K562 (cell line): ENCODE data around the gene CETN2. TPM values are rescaled to one million over a fixed set of nuclear protein-coding genes. Genes with fewer than 3 reads are reported as not detected.

ENCODE experiments used
- ATAC-seq: fragments of 200-7000 bp; cut with Tn5 transposase; 3 replicates; pipeline ENCODE4 v1.9.1; 2020; ENCODE audit warnings: moderate library complexity
- BruUV-seq: library from RNA; stranded (reverse); fragments of 400-500 nt; replicated peaks from 2 replicates; lab custom pipeline; 2021; lab: Mats Ljungman, UMichigan
- CTCF ChIA-PET: fragments of 300-600 bp; formaldehyde crosslinking; extraction: SDS; loops from one replicate; lab custom pipeline; 2021; ENCODE audit warnings: low intra/inter-chr PET ratio; lab: Yijun Ruan, JAX
- POLR2A ChIA-PET: fragments of 300-600, 350-650 bp; sonication (Branson Sonifier 250); formaldehyde crosslinking; extraction: SDS; loops from one replicate; lab custom pipeline; 2021; ENCODE audit warnings: antibody characterized with exemption, inconsistent platforms; lab: Yijun Ruan, JAX
- DNase-seq, 4 experiments: peaks; one replicate each; pipeline versions ENCODE4 v3.0.0 to v3.0.0-alpha.2; 2011 to 2018; ENCODE audit warnings: low spot score in 3 of 4, mixed read lengths in 3 of 4; ENCODE audit errors: extremely low read depth in 1 of 4
- FAIRE-seq: peaks from 2 replicates; lab custom pipeline; 2011; peaks lifted over from hg19 to GRCh38; lab: Jason Lieb, UNC
- H2AFZ ChIP-seq: 2 replicates; pipeline ENCODE4 v1.6.0; 2011; ENCODE audit warnings: low read depth, low read length, control low read depth, inconsistent platforms
- H3K27ac ChIP-seq: fragments of 200-600 bp; 3 replicates; pipeline ENCODE4 v1.8.0; 2011; ENCODE audit warnings: low read depth, mild to moderate bottlenecking, control low read depth, inconsistent platforms, low read length, moderate library complexity, mixed read lengths; ENCODE audit errors: extremely low read depth
- H3K27me3 ChIP-seq, 2 experiments: fragments of 300-600 bp in 1 of 2; 2 replicates in 1 of 2; 3 replicates in 1 of 2; pipeline versions ENCODE4 v1.6.0 to v1.8.0; 2011; ENCODE audit warnings: inconsistent platforms in 2 of 2, low read length in 2 of 2, mild to moderate bottlenecking in 1 of 2, mixed read lengths in 1 of 2, moderate library complexity in 1 of 2; ENCODE audit not compliant: control insufficient read depth in 2 of 2, insufficient read depth in 2 of 2
- H3K36me3 ChIP-seq: fragments of 300-600 bp; 3 replicates; pipeline ENCODE4 v1.8.0; 2011; ENCODE audit warnings: mild to moderate bottlenecking, low read length, inconsistent platforms; ENCODE audit not compliant: control insufficient read depth, insufficient read depth
- H3K4me1 ChIP-seq, 2 experiments: fragments of 200-600 bp in 1 of 2; replicated peaks in 1 of 2; 2 replicates in 1 of 2; 3 replicates in 1 of 2; pipeline versions ENCODE4 v1.5.1 to v1.8.0; 2011; ENCODE audit warnings: inconsistent platforms in 2 of 2, low read length in 2 of 2, mild to moderate bottlenecking in 1 of 2, mixed read lengths in 1 of 2, moderate library complexity in 1 of 2; ENCODE audit not compliant: control insufficient read depth in 2 of 2, insufficient read depth in 2 of 2
- H3K4me2 ChIP-seq: 2 replicates; pipeline ENCODE4 v1.6.1; 2011; ENCODE audit warnings: low read length, control low read depth, inconsistent platforms, mixed read lengths; ENCODE audit not compliant: insufficient read depth
- H3K4me3 ChIP-seq: fragments of 200-600 bp; sonication (generic), shearing (Covaris generic); 2 replicates; pipeline ENCODE4 v1.5.1; 2016; ENCODE audit warnings: control low read depth, inconsistent platforms
- H3K79me2 ChIP-seq: fragments of 200-600 bp; 3 replicates; pipeline ENCODE4 v1.8.0; 2011; ENCODE audit warnings: low read length, inconsistent platforms; ENCODE audit not compliant: control insufficient read depth, insufficient read depth
- H3K9ac ChIP-seq, 2 experiments: 2 replicates each; pipeline versions ENCODE4 v1.6.0 to v1.6.1; 2011; ENCODE audit warnings: low read depth in 2 of 2, low read length in 2 of 2, control low read depth in 1 of 2, inconsistent platforms in 1 of 2, mild to moderate bottlenecking in 1 of 2, mixed read lengths in 1 of 2; ENCODE audit not compliant: insufficient read depth in 1 of 2
- H3K9me1 ChIP-seq: one replicate; pipeline ENCODE4 v1.6.0; 2011; ENCODE audit warnings: inconsistent platforms, mild to moderate bottlenecking, low read length, moderate library complexity; ENCODE audit not compliant: control insufficient read depth, insufficient read depth
- H3K9me3 ChIP-seq: replicated peaks from 2 replicates; pipeline ENCODE4 v1.5.1; 2011; ENCODE audit warnings: low read depth, low read length, inconsistent platforms; ENCODE audit not compliant: control insufficient read depth, insufficient read depth
- H4K20me1 ChIP-seq: replicated peaks from 2 replicates; pipeline ENCODE4 v1.6.1; 2011; ENCODE audit warnings: low read length, inconsistent platforms, mixed read lengths; ENCODE audit not compliant: control insufficient read depth, insufficient read depth
- CBFB ChIP-seq: sonication (generic); formaldehyde crosslinking; IDR thresholded peaks from 2 replicates; pipeline ENCODE4 v1.4.0; 2020; ENCODE audit warnings: mild to moderate bottlenecking, missing genetic modification reagents
- CHD1 ChIP-seq: fragments of 200-600 bp; sonication (generic); IDR thresholded peaks from one replicate; pipeline ENCODE4 v1.6.1; 2012; ENCODE audit warnings: mild to moderate bottlenecking, moderate library complexity, low read length, inconsistent platforms
- ELF1 ChIP-seq: fragments of 200-800 bp; sonication (Bioruptor generic); IDR thresholded peaks from 2 replicates; pipeline ENCODE4 v1.6.1; 2016; ENCODE audit warnings: missing genetic modification characterization, missing compliant biosample characterization
- FOS ChIP-seq: IDR thresholded peaks from 3 replicates; pipeline ENCODE4 v1.6.1; 2011; ENCODE audit not compliant: insufficient read length; ENCODE audit errors: extremely low read depth
- GTF2E2 ChIP-seq: fragments of 200-800 bp; sonication (Bioruptor generic); IDR thresholded peaks from 2 replicates; pipeline ENCODE4 v1.6.1; 2016; ENCODE audit warnings: missing genetic modification characterization, missing compliant biosample characterization
- NCOA6 ChIP-seq: fragments of 450-650 bp; IDR thresholded peaks from 2 replicates; pipeline ENCODE4 v1.6.1; 2017; ENCODE audit warnings: mild to moderate bottlenecking
- PML ChIP-seq: IDR thresholded peaks from 2 replicates; pipeline ENCODE4 v1.6.1; 2012; ENCODE audit warnings: low read length, inconsistent platforms
- RAD21 ChIP-seq, 2 experiments: fragments of 250-450 bp in 1 of 2; fragments of 450-650 bp in 1 of 2; sonication (Bioruptor Pico) in 1 of 2; formaldehyde crosslinking in 1 of 2; IDR thresholded peaks in 1 of 2; conservative IDR thresholded peaks in 1 of 2; 2 replicates each; pipeline versions ENCODE4 v1.4.0 to v1.8.0; 2020 to 2022; ENCODE audit warnings: mild to moderate bottlenecking in 2 of 2, moderate library complexity in 1 of 2
- WGBS: fragments of 100-300 bp; shearing (Covaris generic); methylation state at CpG from one replicate; pipeline ENCODE4 v1.1.6; 2016; ENCODE audit warnings: low coverage, mixed read lengths; ENCODE audit not compliant: insufficient coverage; ENCODE audit errors: missing lambda C conversion rate; 5-methylcytosine and 5-hydroxymethylcytosine counted together
- in situ Hi-C: fragments of 300-500 bp; cut with MboI; formaldehyde crosslinking; loops from 4 replicates; pipeline ENCODE4 v1.15.0; 2018; ENCODE audit warnings: inconsistent platforms, mixed read lengths
- intact Hi-C: fragments of 100-400 bp; cut with micrococcal nuclease; formaldehyde crosslinking; loops from 2 replicates; pipeline ENCODE4 v1.14.2; 2022
- polyA plus RNA-seq, 8 experiments: library from polyadenylated mRNA; depleted of rRNA in 4 of 8; stranded (reverse) in 5 of 8; unstranded in 3 of 8; fragments of >200 nt; fragmentation: Nextera tagmentation in 2 of 8; fragmentation: Illumina TruSeq in 1 of 8; extraction: Ambion mirVana in 2 of 8; extraction: Trizol in 1 of 8; gene quantifications; 2 replicates each; pipeline versions ENCODE4 v1.2.1 to v1.2.3, GENCODE V29; 2011 to 2014; ENCODE audit warnings: inconsistent platforms in 1 of 8, missing spikeins in 1 of 8
- total RNA-seq, 7 experiments: library from RNA; depleted of rRNA in 6 of 7; stranded (reverse); fragments of >200 nt in 6 of 7; fragmentation: Illumina TruSeq in 2 of 7; extraction: Trizol in 2 of 7; gene quantifications; 2 replicates each; pipeline versions ENCODE4 v1.2.1 to v1.2.3, GENCODE V29; 2011 to 2021; ENCODE audit warnings: low replicate concordance in 1 of 7
- TF ChIP-seq, protein P1 (sequence below): sonication (generic); formaldehyde crosslinking; IDR thresholded peaks from 2 replicates; pipeline ENCODE4 v1.5.0; 2020; ENCODE audit warnings: missing genetic modification reagents
- TF ChIP-seq, protein P2 (sequence below): fragments of 200-800 bp; sonication (Bioruptor generic); IDR thresholded peaks from 2 replicates; pipeline ENCODE4 v1.6.1; 2016; ENCODE audit warnings: missing genetic modification characterization, missing compliant biosample characterization
- TF ChIP-seq, protein P3 (sequence below): fragments of 250-450 bp; sonication (Bioruptor Pico); IDR thresholded peaks from 2 replicates; pipeline ENCODE4 v1.8.0; 2022; ENCODE audit warnings: inconsistent platforms, mild to moderate bottlenecking, moderate library complexity, borderline replicate concordance
- TF ChIP-seq, protein P4 (sequence below): fragments of 450-650 bp; IDR thresholded peaks from 2 replicates; pipeline ENCODE4 v1.6.1; 2016; ENCODE audit warnings: mild to moderate bottlenecking

Gene CETN2
- total and polyA plus RNA-seq, 9 of the 15 experiments (the other 6 are each of a cell fraction or from before 2014, with no cell fraction given), result 16.7 to 37.1 (median 27.6) TPM

DNA sequence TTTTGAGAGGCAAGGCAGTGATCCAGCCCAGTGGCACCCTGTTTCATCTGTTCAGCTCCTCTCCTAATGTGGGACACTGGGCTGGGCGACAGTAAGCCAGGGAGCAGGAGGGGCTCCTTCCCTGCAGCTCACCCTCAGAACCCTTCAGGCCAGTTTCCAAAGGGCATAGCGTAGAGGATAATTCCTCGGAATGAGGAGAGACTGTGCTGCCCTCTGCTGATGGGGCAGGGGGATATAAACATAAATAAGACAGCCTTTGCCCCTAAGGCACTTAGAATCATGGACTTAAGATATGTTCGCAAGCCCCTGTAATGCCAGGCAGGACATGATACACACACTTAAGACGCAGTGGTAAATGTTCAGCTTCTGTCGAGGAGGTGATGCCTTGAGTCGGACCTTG, 39.4 kb upstream of the CETN2 start:
- ChIA-PET CTCF (no interaction called here), POLR2A (no interaction called here)
- Histone ChIP-seq H3K9me3 (no peaks in the 10 kb centered on the region), H3K27ac (no peak overlapping the region), H3K4me3 (no peak overlapping the region), H3K9ac (no peak overlapping the region), H3K79me2 (no peaks in the 10 kb centered on the region), H3K4me1 (no peaks in the 10 kb centered on the region), H3K4me2 (no peak overlapping the region), H3K9me1 (no peaks in the 10 kb centered on the region), H4K20me1 (no peaks in the 10 kb centered on the region), H3K27me3 (peaks cover 0 to 3% of the 10 kb centered on the region in 2 experiments; a peak in 1 of 5 replicates), H3K36me3 (peaks cover 50% of the 10 kb centered on the region; the same call in 2 of the 3 replicates), H2AFZ (no peak overlapping the region)
- peak; percentile 44; the same call in 1 of the 3 replicates for ATAC-seq
- BruUV-seq, result no TSS peak
- no peak for DNase-seq
- FAIRE-seq, result no peak
- WGBS, result 81% methylated on average over 7 of the region's 7 CpGs
- in situ Hi-C loops, result no loop called here
- intact Hi-C loops, result no loop called here
- TF ChIP-seq GTF2E2 (tag) (no peak), RAD21 (CRISPR knock-in tag; conservative IDR thresholded peaks at IDR 0.05 in 1 of 2, IDR thresholded peaks at IDR 0.05 in 1 of 2) (peak in 1 of 2 experiments; percentile 29; a peak in 1 of 4 replicates), NCOA6 (no peak), FOS (no peak), ELF1 (no peak), CBFB (no peak), CHD1 (no peak), PML (no peak)
- TF ChIP-seq, protein P1, sequence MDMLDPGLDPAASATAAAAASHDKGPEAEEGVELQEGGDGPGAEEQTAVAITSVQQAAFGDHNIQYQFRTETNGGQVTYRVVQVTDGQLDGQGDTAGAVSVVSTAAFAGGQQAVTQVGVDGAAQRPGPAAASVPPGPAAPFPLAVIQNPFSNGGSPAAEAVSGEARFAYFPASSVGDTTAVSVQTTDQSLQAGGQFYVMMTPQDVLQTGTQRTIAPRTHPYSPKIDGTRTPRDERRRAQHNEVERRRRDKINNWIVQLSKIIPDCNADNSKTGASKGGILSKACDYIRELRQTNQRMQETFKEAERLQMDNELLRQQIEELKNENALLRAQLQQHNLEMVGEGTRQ, result no peak
- TF ChIP-seq, protein P2, sequence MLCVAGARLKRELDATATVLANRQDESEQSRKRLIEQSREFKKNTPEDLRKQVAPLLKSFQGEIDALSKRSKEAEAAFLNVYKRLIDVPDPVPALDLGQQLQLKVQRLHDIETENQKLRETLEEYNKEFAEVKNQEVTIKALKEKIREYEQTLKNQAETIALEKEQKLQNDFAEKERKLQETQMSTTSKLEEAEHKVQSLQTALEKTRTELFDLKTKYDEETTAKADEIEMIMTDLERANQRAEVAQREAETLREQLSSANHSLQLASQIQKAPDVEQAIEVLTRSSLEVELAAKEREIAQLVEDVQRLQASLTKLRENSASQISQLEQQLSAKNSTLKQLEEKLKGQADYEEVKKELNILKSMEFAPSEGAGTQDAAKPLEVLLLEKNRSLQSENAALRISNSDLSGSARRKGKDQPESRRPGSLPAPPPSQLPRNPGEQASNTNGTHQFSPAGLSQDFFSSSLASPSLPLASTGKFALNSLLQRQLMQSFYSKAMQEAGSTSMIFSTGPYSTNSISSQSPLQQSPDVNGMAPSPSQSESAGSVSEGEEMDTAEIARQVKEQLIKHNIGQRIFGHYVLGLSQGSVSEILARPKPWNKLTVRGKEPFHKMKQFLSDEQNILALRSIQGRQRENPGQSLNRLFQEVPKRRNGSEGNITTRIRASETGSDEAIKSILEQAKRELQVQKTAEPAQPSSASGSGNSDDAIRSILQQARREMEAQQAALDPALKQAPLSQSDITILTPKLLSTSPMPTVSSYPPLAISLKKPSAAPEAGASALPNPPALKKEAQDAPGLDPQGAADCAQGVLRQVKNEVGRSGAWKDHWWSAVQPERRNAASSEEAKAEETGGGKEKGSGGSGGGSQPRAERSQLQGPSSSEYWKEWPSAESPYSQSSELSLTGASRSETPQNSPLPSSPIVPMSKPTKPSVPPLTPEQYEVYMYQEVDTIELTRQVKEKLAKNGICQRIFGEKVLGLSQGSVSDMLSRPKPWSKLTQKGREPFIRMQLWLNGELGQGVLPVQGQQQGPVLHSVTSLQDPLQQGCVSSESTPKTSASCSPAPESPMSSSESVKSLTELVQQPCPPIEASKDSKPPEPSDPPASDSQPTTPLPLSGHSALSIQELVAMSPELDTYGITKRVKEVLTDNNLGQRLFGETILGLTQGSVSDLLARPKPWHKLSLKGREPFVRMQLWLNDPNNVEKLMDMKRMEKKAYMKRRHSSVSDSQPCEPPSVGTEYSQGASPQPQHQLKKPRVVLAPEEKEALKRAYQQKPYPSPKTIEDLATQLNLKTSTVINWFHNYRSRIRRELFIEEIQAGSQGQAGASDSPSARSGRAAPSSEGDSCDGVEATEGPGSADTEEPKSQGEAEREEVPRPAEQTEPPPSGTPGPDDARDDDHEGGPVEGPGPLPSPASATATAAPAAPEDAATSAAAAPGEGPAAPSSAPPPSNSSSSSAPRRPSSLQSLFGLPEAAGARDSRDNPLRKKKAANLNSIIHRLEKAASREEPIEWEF, result no peak
- TF ChIP-seq, protein P3, sequence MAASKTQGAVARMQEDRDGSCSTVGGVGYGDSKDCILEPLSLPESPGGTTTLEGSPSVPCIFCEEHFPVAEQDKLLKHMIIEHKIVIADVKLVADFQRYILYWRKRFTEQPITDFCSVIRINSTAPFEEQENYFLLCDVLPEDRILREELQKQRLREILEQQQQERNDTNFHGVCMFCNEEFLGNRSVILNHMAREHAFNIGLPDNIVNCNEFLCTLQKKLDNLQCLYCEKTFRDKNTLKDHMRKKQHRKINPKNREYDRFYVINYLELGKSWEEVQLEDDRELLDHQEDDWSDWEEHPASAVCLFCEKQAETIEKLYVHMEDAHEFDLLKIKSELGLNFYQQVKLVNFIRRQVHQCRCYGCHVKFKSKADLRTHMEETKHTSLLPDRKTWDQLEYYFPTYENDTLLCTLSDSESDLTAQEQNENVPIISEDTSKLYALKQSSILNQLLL (CRISPR knock-in tag), result no peak
- TF ChIP-seq, protein P4, sequence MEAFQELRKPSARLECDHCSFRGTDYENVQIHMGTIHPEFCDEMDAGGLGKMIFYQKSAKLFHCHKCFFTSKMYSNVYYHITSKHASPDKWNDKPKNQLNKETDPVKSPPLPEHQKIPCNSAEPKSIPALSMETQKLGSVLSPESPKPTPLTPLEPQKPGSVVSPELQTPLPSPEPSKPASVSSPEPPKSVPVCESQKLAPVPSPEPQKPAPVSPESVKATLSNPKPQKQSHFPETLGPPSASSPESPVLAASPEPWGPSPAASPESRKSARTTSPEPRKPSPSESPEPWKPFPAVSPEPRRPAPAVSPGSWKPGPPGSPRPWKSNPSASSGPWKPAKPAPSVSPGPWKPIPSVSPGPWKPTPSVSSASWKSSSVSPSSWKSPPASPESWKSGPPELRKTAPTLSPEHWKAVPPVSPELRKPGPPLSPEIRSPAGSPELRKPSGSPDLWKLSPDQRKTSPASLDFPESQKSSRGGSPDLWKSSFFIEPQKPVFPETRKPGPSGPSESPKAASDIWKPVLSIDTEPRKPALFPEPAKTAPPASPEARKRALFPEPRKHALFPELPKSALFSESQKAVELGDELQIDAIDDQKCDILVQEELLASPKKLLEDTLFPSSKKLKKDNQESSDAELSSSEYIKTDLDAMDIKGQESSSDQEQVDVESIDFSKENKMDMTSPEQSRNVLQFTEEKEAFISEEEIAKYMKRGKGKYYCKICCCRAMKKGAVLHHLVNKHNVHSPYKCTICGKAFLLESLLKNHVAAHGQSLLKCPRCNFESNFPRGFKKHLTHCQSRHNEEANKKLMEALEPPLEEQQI, result no peak
